ENCODE data around the gene MAPT.

GRCh38 chr17:46024590-46024989 is 130.2 kb downstream of the MAPT start:
- no peak for TF ChIP-seq EZH2 (IDR thresholded peaks at IDR 0.05; ENCODE audit: borderline replicate concordance, low read depth, low read length, severe bottlenecking)
- TF ChIP-seq CTCF (IDR thresholded peaks at IDR 0.05; ENCODE audit: borderline replicate concordance, extremely low read depth, low read length, poor library complexity, severe bottlenecking) = no peak
